ENCODE results near the gene CHST13. TPM values are rescaled to one million over a fixed set of nuclear protein-coding genes. Genes with fewer than 3 reads are reported as not detected.

The CHST13 gene
- total RNA-seq, 1 experiment from 2014 or later: 0.91 TPM

DNA sequence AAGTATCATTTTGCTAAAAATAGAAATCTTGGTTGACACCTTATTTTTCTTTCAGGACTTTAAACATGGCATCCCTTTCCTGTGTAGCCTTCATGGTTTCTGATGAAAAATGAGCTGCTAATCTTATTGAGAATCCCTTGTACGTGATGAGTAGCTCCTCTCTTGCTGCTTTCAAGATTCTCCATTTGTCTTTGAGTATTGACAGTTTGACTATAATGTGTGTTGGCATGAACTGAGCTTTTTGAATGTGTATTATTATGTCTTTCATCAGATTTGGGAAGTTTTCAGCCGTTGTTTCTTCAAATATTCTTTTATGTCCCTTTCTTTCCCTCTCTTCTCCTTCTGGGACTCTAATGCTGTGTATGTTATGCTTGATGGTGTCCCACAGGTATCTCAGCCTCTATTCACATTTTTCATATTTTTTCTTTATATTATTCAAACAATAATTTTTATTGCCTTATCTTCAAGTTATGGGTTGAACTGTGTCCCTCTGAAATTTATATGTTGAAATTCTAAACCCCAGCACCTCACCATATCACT is 38.9 kb downstream of the CHST13 start:
- Histone ChIP-seq H3K9ac (ENCODE audit: low read length) (no peak overlapping the region), H2AFZ (ENCODE audit: low read depth, low read length, poor library complexity, severe bottlenecking) (no peak overlapping the region), H3K27me3 (ENCODE audit: insufficient read depth, low read length) (0 out of 2 replicates have a peak, but pooled peaks cover 6% of the 10 kb centered on the region), H3K27ac (ENCODE audit: low read depth, low read length) (no peak overlapping the region), H4K20me1 (ENCODE audit: insufficient read depth) (no peaks in the 10 kb centered on the region), H3K4me2 (ENCODE audit: low read length) (no peak overlapping the region), H3K9me2 (ENCODE audit: insufficient read depth) (no peaks in the 10 kb centered on the region), H3K79me2 (ENCODE audit: insufficient read depth, low read length) (no peaks in the 10 kb centered on the region), H3K4me3 (replicated peaks in 1 of 2; ENCODE audit: low read depth in 1 of 2, low read length in 2 of 2) (no peak overlapping the region), H3K4me1 (ENCODE audit: control insufficient read depth in 1 of 2, insufficient read depth in 2 of 2, low read length in 2 of 2) (no peaks in the 10 kb centered on the region), H3K9me3 (ENCODE audit: control insufficient read depth in 1 of 2, insufficient read depth in 1 of 2, low read depth in 1 of 2, low read length in 2 of 2) (no peaks in the 10 kb centered on the region), H3K36me3 (ENCODE audit: control insufficient read depth in 1 of 2, insufficient read depth in 2 of 2, low read length in 2 of 2) (no peaks in the 10 kb centered on the region)
- POLR2A ChIA-PET: no interaction called here
- ATAC-seq (no peak), DNase-seq (ENCODE audit: low read depth, low spot score) (no peak)
- CTCF ChIA-PET: no interaction called here
- RAD21 ChIA-PET (ENCODE audit: low non-redundant PET in 1 of 2, low total read pairs in 2 of 2, uncharacterized antibody in 2 of 2, unreplicated experiment in 2 of 2): no interaction called here
- no TSS peak for BruUV-seq (replicated peaks)
- no peak for TF ChIP-seq ELF1 (IDR thresholded peaks at IDR 0.05; ENCODE audit: borderline replicate concordance, low read depth)
- TF ChIP-seq CBX3 (IDR thresholded peaks at IDR 0.05; ENCODE audit: low read depth): no peak
- TF ChIP-seq POLR2AphosphoS5 (IDR thresholded peaks at IDR 0.05; ENCODE audit: low read depth, low read length): no peak
- TF ChIP-seq SIN3A (IDR thresholded peaks at IDR 0.05; ENCODE audit: low read depth): no peak
- TF ChIP-seq ZFX (IDR thresholded peaks at IDR 0.05): no peak
- TF ChIP-seq, protein P1, sequence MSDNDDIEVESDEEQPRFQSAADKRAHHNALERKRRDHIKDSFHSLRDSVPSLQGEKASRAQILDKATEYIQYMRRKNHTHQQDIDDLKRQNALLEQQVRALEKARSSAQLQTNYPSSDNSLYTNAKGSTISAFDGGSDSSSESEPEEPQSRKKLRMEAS (IDR thresholded peaks at IDR 0.05): no peak
- intact Hi-C loops (cut with micrococcal nuclease): no loop called here

- Histone ChIP-seq H3K4me2 (ENCODE audit: low read length) (no peak overlapping the region), H3K9me3 (ENCODE audit: control insufficient read depth in 1 of 2, insufficient read depth in 1 of 2, low read depth in 1 of 2, low read length in 2 of 2) (no peaks in the 10 kb centered on the region), H3K4me1 (ENCODE audit: control insufficient read depth in 1 of 2, insufficient read depth in 2 of 2, low read length in 2 of 2) (no peaks in the 10 kb centered on the region), H3K9ac (ENCODE audit: low read length) (no peak overlapping the region), H2AFZ (ENCODE audit: low read depth, low read length, poor library complexity, severe bottlenecking) (no peak overlapping the region), H3K79me2 (ENCODE audit: insufficient read depth, low read length) (no peaks in the 10 kb centered on the region), H3K27me3 (ENCODE audit: insufficient read depth, low read length) (no peaks in the 10 kb centered on the region), H3K27ac (ENCODE audit: low read depth, low read length) (no peak overlapping the region), H3K9me2 (ENCODE audit: insufficient read depth) (no peaks in the 10 kb centered on the region), H3K4me3 (replicated peaks in 1 of 2; ENCODE audit: low read depth in 1 of 2, low read length in 2 of 2) (no peak overlapping the region), H4K20me1 (ENCODE audit: insufficient read depth) (no peaks in the 10 kb centered on the region), H3K36me3 (ENCODE audit: control insufficient read depth in 1 of 2, insufficient read depth in 2 of 2, low read length in 2 of 2) (no peaks in the 10 kb centered on the region)
- RAD21 ChIA-PET (ENCODE audit: low non-redundant PET in 1 of 2, low total read pairs in 2 of 2, uncharacterized antibody in 2 of 2, unreplicated experiment in 2 of 2): no interaction called here
- no TSS peak for BruUV-seq (replicated peaks)
- DNase-seq (ENCODE audit: low read depth, low spot score) (no peak), ATAC-seq (peak; percentile 82)
- TF ChIP-seq RAD21 (IDR thresholded peaks at IDR 0.05; ENCODE audit: low read depth) (peak; percentile 40), POLR2AphosphoS5 (IDR thresholded peaks at IDR 0.05; ENCODE audit: low read depth, low read length) (no peak), SP1 (IDR thresholded peaks at IDR 0.05; ENCODE audit: low read depth) (no peak), CTCF (IDR thresholded peaks at IDR 0.05 in 2 of 3, conservative IDR thresholded peaks at IDR 0.05 in 1 of 3; ENCODE audit: borderline replicate concordance in 1 of 3, insufficient read depth in 1 of 3, low read depth in 2 of 3, low read length in 2 of 3) (peak; percentile 16 to 23 (median 21); a peak in 2 of 6 replicates)
- CTCF ChIA-PET: no interaction called here
- intact Hi-C loops (cut with micrococcal nuclease): no loop called here
- POLR2A ChIA-PET: no interaction called here
Observed at GRCh38 chr3:126567696-126568438, 43.9 kb downstream of the CHST13 start.

Data from HCT116 (cell line).